GM10266 (cell line): ENCODE results near the gene BCL7C.

Source experiments
- DNase-seq: peaks from one replicate; pipeline ENCODE4 v3.0.0; 2012; ENCODE audit errors: extremely low spot score
- CTCF ChIP-seq: IDR thresholded peaks from 2 replicates; pipeline ENCODE4 v1.5.1; 2012; ENCODE audit warnings: mild to moderate bottlenecking, low read depth; ENCODE audit not compliant: control insufficient read depth, insufficient read depth; ENCODE audit errors: missing control alignments

BCL7C gene

DNA sequence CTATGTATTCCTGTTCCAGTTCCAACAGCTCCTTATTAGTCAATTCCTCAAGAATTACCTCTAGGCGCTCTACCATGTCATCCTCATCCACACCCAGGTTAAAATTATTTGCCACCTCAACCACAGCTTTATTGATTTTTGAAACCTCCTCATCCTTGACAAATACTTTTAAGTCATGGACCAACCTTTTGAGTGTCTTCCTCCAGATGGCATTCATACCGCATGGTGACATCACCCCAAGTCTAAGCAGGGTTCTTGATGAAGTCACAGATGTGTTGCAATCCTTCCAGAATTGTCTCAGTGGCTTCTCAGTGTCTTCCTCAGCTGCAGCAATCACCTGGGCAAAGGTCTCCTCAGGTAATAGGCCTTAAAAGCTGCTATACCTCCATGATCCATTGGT lies 40.1 kb downstream of the BCL7C start:
- no peak for DNase-seq
- no peak for TF ChIP-seq CTCF

GRCh38 chr16:30850246-30850645 lies 43.6 kb downstream of the BCL7C start:
- TF ChIP-seq CTCF, result no peak
- DNase-seq, result no peak

- no peak for TF ChIP-seq CTCF
- no peak for DNase-seq
Observed at GRCh38 chr16:30846649-30847402, 47.1 kb downstream of the BCL7C start.

- peak; percentile 77 for TF ChIP-seq CTCF
- DNase-seq, result peak; percentile 89
Observed at GRCh38 chr16:30844671-30845449, 49.0 kb downstream of the BCL7C start.

GRCh38 chr16:30844346-30844670 lies 49.6 kb downstream of the BCL7C start:
- no peak for DNase-seq
- no peak for TF ChIP-seq CTCF

DNA sequence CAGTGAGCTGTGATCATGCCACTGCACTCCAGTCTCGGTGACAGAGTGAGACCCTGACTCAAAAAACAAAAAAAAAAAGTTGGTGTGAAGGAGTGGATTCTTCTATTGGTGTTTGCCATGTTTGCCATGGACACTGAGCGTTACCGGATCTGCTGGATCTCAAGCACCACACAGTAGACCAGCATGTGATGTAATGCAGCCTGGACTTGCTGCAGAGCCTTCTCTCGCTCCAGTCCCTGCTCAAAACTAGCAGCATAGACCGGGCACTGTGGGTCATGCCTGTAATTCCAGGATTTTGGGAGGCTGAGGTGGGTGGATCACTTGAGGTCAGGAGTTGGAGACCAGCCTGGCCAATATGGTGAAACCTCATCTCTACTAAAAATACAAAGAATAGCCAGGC lies 50.4 kb downstream of the BCL7C start:
- no peak for TF ChIP-seq CTCF
- DNase-seq, result no peak

DNA sequence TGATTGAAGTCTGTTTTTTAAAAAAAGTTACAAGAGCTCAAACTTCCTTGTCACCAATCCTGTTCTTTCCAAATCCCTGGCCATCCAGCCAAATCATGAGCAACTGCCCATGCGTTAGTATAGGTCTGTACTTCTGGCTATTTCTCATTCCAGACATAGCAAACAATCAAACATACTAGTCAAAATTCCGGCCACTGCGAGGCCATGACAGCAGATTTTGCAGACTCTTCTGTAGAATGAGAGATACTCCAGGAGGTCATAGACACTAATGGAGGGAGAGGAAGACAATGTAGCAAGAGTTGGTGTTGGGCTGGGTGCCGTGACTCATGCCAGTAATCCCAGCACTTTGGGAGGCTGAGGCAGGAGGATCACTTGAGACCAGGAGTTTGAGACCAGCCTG lies 50.9 kb downstream of the BCL7C start:
- DNase-seq, result no peak
- TF ChIP-seq CTCF, result no peak
